GM19438 (cell line): ENCODE measurements around the gene GATA6.

Experiments used
- ATAC-seq: cut with Tn5 transposase; IDR thresholded peaks from one replicate; pipeline ENCODE4 v1.9.1; 2021; ENCODE audit warnings: low read depth; ENCODE audit not compliant: unreplicated experiment

Gene GATA6

DNA sequence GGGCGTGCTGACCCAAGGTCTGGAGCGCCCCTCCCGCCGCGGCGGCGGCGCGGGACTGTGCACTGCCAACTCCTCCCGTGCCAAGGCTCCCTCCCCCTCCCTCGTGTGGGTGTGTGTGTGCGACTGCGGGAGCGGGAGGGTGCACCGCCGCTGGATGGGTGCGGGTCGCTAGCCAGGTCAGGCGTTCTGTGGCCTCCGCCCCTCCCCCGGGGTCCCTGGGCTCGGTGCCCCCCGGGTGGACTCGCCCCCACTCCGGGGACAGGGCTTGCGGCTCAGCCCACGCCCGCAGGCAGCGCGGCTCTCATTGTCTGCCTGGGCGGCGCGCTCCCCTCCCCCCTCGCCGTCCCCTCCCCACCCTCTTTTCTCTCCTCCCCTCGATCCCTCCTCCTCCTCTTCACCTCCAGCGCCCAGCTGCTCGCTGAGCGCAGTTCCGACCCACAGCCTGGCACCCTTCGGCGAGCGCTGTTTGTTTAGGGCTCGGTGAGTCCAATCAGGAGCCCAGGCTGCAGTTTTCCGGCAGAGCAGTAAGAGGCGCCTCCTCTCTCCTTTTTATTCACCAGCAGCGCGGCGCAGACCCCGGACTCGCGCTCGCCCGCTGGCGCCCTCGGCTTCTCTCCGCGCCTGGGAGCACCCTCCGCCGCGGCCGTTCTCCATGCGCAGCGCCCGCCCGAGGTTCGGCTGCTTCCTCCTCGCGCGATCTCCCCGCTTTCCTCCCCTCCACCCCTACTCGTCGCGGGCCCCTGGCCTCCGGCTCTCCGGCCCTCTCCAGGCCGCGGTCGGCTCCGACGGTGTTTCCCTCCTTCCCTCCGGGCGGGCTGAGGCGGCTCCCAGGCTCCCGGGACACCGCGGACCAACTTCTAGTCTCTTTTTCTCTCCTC is at the start of gene GATA6:
Gene GATA6, plus strand, starts transcription at position 579 of the 878 bp plus-strand sequence. CDS start 1,556 bp downstream, outside the sequence.
- no peak for ATAC-seq

DNA sequence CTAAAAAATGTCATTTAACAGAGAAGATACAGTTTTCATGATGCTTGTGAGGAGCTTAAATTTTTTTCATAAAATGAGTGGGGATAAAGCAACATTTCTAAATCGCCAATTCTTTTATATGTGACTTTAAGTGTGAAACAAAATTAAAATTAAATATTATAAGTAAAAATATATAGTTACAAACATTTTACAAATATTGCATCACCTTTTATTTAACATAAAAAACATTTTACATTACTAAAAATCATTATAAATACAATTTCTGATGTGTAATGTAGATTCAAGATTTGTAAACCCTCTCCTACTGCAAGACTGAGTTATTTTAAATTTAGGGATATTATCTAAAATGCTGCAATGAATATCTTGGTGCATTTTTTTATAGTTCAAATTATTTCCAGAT is 44.4 kb upstream of the GATA6 start:
- ATAC-seq: no peak

DNA sequence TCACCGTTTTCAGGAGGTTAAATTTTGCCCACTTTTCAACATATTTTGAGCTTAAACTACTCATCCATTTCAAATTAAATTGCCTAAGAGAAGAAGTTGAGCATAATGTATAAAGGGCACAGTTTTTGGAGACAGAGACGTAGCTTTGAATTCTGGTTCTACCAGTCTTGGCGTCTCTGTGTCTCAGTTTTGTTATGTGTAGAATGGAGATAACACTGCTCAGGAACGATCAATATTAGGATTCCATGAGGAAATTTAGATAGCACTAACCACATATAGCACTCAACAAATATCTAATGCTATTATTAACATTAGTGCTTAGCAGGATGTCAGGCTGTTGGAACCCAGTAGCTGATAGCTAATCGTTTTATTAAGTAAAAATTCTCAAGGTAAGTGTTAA is 40.4 kb upstream of the GATA6 start:
- no peak for ATAC-seq

DNA sequence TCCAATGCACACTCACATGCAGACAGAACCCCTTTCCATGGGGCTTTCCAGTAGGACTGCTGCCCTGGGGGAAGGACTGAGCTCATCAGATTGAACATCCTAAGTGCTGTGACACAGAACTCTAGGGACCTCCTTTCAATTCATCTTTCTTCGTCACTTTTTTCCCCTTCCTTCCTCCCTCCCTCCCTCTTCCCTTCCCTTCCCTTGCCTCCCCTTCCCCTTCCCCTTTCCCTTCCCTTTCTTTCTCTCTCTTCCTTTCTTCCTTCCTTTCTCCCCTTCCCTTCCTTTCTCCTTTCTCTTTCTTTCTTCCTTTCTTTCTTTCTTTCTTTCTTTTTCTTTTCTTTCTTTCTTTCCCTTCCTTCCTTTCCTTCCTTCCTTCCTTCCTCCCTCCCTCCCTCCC is 39.6 kb upstream of the GATA6 start:
- ATAC-seq: no peak

- ATAC-seq: no peak
These were observed 37.1 kb upstream of the GATA6 start for GRCh38 chr18:22132258-22132657.

DNA sequence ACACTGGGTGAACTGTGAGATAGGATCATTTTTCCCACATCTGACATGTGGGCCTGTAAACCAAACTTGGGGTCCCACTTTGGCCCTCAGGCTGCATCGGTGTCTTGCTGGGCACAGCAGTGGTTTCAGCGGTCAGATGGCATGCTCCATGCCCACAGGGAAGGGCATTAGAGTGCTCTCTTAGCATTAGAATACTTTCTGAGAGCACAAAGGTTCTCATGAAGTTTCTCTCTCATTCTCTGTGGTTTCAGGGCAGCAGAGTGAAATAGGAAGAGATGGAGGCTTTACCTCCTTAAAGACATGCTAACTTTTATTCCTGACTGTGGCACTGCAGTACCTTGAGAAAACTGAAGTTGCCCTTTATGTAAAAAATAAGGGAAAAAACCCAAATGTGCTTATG is 36.6 kb upstream of the GATA6 start:
- ATAC-seq: no peak

- no peak for ATAC-seq
These were observed 33.0 kb upstream of the GATA6 start for GRCh38 chr18:22136395-22136794.

GRCh38 chr18:22141211-22141610 is 28.2 kb upstream of the GATA6 start:
- ATAC-seq: no peak

DNA sequence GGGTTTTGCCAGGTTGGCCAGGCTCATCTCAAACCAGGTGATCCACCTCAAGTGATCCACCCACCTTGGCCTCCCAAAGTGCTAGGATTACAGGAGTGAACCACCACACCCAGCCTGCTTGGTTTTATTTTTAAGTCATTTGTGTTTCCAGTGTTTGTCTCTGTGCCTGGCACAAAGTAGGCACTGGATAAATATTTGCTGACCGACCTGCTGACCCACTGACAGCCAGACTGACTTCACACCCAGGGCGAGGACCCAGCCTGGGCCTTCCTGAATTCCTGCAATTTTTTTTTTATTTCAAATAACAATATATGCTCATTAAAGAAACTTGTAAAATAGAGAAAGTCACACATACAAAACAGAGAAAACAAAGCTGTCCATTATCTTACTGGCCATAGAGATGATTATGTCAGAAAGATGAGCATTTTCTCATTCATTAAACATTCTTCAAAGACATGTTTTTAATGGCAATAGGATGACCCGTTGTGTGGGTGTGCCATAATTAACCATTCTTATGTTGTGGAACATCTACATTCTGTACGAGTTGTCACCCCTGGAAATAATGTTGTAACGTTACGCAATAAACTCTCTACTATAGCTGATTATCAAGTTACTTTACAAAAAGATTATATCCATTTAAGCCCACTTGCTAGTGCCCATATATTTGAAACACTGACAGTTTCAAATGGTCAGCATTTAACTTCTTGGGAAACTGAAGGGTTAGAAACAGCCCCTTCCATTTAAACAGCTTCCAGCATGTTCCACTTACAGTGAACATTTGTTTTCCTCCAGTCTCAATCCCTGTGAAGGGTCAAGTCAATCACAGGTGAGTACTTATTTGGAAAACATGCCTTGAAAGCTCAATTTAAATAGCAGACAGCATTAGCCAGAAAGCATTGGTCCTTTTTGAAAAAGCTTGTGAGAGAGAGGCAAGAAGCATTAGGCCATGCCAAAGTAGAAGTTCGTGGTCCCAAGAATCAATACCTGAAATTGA is 25.7 kb upstream of the GATA6 start:
- no peak for ATAC-seq

- ATAC-seq: no peak
These were observed 24.2 kb upstream of the GATA6 start for GRCh38 chr18:22145160-22145559.

GRCh38 chr18:22149710-22150109 is 19.7 kb upstream of the GATA6 start:
- no peak for ATAC-seq

DNA sequence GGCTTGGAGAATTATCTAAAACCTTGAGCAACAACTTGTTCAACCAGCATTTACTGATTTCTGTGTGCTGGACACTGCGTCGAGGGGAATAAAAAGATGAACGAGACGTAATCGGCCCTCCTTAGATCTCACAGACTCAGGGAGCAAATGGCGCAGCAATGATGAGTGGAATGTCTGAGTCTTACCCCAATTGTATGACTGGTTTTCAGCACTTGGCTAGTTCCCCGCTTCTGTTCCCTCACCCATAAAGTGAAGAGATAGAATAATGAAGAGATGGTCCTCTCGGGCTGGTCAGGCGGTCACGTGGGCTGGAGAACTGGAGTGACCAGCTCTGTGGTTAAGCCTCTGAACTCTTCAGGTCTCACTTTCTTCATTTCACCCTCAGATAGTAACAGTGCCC is 17.3 kb upstream of the GATA6 start:
- ATAC-seq: no peak

DNA sequence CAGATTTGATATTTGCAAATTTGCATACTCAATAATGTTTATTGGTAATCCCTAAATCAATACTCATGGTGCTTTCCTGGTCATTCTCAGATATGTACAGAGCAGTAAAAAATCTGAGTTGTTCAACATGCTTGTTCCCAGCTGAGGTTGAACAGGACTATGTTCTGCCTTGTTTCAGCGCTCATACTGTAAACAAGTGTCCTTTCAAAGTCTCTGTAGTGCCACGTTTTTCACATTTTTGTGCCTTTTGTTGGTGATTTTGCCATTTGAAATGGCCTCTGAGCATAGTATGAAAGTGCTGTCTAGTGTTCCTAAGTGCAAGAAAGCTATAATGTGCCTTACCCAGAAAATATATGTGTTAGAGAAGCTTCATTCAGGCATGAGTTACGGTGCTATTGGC is 16.0 kb upstream of the GATA6 start:
- no peak for ATAC-seq

DNA sequence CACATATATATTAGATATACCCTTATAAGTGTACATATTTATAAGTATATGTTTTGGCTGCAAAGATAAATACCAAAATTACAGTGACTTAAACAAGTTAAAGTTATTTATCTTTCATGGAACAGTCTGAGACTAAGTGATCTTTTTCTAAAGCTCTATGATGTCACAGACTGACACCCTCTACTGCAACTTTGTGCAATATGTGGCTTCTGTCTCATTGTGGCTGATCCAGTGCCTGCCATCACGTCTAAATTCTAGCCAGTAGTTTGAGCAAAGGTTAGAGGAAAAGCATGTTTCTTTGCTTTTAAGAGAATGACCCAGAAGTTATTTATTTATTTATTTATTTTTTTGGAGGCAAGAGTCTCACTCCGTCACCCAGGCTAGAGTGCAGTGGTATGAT is 13.8 kb upstream of the GATA6 start:
- no peak for ATAC-seq

GRCh38 chr18:22159014-22159413 is 10.4 kb upstream of the GATA6 start:
- no peak for ATAC-seq

- ATAC-seq: no peak
These were observed 8.3 kb upstream of the GATA6 start for GRCh38 chr18:22161090-22161489.

DNA sequence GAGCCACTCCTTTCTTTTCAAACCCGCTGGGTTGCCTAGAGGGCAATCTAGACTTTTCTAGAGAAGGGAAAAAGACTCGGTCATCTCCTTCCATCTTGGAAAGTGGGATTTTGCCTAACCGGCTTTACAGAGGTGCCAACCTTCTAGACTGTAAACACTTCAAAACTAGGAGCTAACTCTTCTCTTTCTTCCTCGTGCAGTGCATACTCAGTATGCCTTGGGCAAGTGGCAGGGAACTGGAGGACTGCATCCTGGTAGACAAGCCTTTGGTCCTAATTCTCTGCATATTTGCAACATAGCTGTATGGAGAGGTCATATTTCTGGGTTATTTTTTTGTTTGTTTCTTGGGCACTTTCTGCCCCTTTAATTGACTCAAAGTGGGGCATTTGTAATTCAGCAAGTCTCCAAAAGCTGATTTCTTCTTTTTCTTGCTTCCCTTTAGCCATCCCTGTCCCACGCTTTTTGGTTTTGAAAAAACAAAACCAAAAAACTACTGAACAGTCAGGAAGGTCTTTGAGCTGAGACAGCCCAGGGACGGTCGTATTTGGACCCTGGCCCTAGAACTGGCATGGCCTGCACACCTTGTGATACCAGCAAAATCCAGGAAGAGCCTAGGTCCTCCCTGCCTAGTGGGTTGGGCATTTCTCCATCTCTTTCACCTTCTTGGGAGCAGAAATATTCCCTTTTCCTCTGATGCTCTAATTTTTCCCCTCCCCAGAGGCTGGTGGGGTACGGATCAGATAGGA is 5.8 kb upstream of the GATA6 start:
- no peak for ATAC-seq

DNA sequence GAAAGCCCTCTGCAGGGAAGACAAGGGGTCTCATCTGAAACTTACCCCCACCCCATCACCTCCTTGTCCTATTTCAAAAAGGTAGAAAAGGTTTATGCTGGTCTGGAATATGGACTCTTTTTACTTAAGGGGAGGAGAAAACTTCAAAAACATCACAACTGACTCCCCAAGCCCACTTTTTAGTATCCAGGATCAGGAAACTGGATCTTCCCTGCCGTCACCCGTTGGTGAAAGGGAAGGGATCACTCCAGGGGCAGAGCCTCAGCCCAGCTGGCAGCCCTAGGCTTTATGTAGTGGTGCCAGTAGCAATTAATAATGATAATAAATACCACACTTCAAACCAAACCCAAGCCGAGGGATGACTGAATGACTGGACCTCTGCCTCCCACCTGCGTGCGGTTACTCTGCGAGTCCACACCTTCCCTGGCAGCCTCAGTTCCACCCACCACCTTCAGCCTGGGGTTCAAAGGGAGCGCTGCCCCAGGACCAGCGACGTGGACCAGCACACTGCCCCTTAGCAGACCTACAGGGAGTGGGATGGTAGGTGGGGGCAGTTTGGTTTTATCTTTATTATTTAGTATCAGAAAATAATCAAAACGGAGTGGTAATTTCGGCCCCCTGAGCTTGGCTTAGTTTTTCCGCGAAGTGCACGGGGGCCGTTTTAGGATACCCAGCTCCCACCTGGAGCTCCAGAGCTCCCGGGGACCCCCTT is 4.9 kb upstream of the GATA6 start:
- ATAC-seq: no peak

DNA sequence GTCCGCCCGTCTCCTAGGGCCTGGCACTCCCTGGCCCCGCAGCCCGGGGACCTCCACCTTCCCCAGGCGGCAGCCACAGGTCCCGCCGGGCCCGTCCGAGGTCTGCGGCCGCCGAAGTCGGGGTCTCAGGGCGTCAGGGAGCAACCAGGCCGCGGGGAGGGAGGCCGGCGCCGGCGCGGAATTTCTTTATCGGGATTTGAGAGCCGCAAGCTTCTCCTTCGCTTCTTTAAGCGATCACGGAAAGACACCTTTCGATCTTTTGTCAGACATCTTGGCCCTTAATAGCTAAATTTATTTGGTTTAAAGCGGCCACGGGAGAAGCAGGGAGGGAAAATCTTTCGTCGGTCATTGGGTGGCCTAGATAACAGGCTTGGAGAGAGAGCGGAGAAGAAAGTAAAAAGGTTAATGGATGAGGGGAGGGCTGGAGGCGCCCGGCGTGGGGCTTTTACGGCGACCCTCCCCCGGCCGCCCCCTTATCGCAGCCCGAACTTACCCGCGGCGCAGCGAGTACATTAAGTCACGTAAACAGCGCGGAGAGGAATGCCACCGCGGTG is 4.3 kb upstream of the GATA6 start:
- no peak for ATAC-seq

- ATAC-seq: no peak
These were observed 3.8 kb upstream of the GATA6 start for GRCh38 chr18:22165603-22166068.
